HTR-8/SVneo (cell line): Measurements from ENCODE around the gene DLEC1.

Experiments
- DNase-seq: peaks from one replicate; pipeline ENCODE4 v3.0.0; 2011; ENCODE audit warnings: low spot score, mixed read lengths; ENCODE audit not compliant: insufficient read length
- FAIRE-seq: peaks from 2 replicates; lab custom pipeline; 2011; peaks lifted over from hg19 to GRCh38; lab: Jason Lieb, UNC

Gene DLEC1

DNA sequence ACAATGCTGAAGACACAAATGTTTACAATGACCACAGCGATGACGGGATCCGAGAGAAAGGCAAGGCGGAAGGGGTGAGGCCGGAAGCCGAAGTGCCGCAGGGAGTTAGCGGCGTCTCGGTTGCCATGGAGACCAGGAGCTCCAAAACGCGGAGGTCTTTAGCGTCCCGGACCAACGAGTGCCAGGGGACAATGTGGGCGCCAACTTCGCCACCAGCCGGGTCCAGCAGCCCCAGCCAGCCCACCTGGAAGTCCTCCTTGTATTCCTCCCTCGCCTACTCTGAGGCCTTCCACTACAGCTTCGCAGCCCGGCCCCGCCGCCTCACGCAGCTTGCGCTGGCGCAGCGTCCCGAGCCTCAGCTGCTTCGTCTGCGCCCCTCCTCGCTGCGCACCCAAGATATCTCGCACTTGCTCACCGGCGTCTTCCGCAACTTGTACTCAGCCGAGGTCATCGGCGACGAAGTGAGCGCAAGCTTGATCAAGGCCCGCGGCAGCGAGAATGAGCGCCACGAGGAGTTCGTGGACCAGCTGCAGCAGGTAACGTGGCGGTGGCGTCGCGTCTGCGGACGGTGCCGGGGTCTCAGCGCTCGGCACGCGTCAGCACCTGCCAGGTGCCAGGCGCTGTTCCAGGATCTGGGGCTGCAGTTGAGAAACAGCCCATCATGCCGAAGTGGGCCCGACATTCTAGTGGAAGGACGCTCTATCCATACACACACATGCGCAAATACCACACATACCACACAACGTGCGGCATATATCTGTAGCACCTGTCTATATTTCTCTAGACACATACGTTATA, at the start of gene DLEC1:
Gene DLEC1 (plus strand): TSS at position 108 of the 798 bp plus-strand sequence. CDS start 18 bp downstream, at position 126.
- no peak for DNase-seq
- no peak for FAIRE-seq

DNA sequence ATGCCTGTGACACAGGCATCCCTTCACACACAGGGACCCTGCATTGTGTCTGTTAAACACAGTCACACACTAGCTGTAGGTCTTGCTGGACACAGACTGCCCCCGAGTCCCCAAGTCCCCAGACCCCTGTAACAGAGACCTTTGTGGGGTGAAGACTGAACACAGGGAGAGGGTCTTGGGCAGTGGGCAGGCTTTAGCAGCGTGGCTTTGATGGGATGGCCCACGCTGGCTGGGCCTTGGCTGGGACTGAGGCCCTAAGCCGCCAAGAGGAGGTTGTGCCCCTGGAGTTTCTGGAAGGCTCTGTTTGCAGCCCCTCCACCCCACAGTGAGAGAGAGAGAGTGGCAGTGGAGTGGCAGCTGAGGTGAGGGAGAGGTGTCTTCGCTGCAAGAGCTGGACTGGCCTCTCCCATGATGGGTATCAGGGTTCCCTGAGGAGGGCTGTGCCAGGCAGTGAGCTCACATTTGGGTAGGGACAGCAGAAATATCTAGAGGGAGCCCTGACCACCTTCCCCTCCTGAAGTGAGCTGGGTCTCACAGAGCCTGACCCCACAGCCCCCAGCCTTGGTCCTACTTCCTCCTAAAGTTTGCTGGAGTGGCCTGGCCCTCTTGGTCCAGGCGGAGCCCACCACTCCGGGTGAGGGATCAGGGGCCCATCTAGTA, 49.1 kb upstream of the DLEC1 start:
- FAIRE-seq, result no peak
- DNase-seq, result no peak

- FAIRE-seq (no peak), DNase-seq (no peak)
Measured at GRCh38 chr3:37990527-37990926, 48.5 kb upstream of the DLEC1 start, which contains the start of gene VILL. Gene VILL (plus strand): TSS chr3:37990786. CDS start chr3:37993673, 2,887 bp downstream.

DNA sequence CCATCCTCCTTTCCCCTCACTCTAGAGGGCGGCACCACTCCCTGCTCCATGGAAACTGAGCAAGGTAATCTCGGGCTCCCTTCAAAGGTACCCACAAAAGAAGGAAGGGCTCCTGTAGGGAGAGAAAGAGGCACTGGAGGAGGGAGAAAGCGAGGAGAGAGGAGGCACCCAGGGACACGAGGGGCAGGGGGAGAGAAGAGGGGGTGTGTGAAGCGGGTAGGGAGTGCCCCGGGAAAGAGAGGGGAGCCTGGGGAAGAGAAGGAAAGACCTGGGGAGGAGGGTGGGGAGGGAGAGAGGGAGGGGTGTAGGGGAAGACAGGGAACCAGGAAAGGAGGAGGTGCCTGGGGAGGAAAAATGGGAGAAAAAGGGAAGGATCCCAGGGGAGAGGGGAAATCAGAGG, 47.9 kb upstream of the DLEC1 start:
- DNase-seq (no peak), FAIRE-seq (no peak)

GRCh38 chr3:37991823-37992222, 47.2 kb upstream of the DLEC1 start:
- FAIRE-seq (no peak), DNase-seq (no peak)

GRCh38 chr3:37992271-37993066, 46.5 kb upstream of the DLEC1 start:
- no peak for FAIRE-seq
- DNase-seq, result no peak

- FAIRE-seq (no peak), DNase-seq (no peak)
Measured at GRCh38 chr3:37993067-37993455, 45.9 kb upstream of the DLEC1 start.

GRCh38 chr3:37993460-37993819, 45.6 kb upstream of the DLEC1 start:
- FAIRE-seq (no peak), DNase-seq (no peak)

- peak; percentile 45 for DNase-seq
- peak; percentile 69 for FAIRE-seq
Measured at GRCh38 chr3:37993820-37994638, 45.0 kb upstream of the DLEC1 start.

DNA sequence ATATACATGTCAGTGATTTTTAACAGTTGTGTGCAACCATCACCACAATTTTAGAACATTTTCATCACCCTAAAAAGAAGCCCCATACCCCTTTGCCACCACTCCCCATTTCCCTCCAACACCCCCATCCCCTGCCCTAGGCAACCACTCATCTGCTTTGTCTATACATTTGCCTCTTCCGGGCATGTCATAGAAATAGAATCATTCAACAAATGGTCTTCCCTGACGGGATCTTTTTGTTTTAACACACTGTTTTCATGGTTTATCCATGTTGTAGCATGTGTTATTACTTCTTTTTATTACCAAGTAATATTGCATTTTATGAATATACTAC, 44.4 kb upstream of the DLEC1 start:
- DNase-seq (no peak), FAIRE-seq (no peak)

DNA sequence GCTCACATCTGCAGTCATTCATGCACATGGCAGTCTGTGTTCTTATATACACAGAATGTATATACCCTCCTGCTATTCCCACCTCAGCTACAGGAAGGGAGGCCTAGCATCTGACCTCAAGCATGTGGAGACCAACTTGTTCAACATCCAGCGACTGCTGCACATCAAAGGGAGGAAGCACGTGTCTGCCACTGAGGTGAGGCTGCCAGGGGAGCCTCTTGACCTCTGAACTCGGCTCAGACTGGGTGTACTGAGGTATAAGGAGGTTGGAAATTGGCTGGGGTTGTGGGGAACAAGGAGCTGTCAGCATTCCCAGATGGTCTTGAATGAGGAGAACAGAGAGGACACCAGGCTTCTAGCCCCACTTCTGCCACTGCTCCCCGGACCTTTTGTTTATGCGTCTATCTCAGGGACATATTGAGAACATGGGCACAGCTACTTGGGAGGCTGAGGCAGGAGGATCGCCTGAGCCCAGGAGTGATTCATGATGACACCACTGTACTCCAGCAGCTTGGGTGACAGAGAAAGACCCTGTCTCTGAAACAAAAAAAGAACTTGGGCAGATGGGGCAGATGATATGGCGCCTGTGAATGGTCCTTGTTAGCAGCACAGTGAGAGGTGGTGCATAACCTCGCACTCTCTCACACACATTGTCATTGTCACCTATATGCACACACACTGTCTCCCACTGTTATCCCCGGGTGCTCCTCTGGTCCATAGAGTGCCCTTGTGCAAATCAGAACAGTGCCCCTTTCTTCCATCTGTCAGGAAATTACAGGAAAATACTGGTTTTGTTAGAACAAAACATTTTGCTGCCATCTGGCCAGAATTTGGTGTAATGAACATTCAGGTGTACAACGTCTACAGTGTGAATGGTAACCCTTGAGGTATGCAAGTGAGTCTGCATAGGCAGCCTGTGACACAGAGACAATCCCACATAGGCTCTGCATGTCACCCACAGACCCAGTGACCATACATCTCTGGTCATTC, 43.1 kb upstream of the DLEC1 start:
- DNase-seq, result no peak
- no peak for FAIRE-seq

GRCh38 chr3:37996785-37997301, 42.2 kb upstream of the DLEC1 start:
- DNase-seq (peak; percentile 69), FAIRE-seq (peak; percentile 93)

DNA sequence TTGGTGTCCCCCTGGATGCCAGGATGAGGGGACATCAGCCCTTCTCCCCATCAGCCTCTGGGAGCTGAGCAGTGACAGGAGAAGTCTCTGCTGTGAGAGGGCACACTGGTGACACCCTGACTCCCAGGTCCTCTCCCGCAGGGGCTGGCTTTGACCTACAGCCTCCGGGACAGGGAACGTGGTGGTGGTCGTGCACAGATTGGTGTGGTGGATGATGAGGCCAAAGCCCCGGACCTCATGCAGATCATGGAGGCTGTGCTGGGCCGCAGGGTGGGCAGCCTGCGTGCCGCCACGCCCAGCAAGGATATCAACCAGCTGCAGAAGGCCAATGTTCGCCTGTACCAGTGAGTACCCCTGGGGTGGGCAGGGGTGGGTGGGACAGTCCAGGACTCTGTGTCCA, 41.7 kb upstream of the DLEC1 start:
- FAIRE-seq (no peak), DNase-seq (no peak)

GRCh38 chr3:37997791-37998370, 41.1 kb upstream of the DLEC1 start:
- FAIRE-seq (no peak), DNase-seq (no peak)

DNA sequence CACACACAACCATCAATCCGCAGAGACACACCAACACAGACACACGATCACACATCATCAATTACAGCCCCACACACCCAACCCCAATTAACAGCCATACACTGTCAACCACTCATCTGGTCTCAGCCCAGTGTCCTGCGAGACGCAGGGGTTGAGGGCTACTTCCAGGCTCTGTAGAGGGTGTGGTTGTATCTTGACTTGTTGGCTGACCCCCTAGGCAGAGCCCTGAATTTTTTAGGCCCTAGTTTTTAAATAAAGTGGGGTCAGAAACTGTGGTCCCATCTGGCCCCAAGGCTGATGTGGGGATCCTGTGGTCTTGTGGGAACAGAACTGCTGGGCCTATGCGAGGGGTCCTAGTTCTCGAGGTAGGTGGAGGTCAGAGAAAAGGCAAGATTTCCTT, 39.2 kb upstream of the DLEC1 start:
- no peak for FAIRE-seq
- no peak for DNase-seq

DNA sequence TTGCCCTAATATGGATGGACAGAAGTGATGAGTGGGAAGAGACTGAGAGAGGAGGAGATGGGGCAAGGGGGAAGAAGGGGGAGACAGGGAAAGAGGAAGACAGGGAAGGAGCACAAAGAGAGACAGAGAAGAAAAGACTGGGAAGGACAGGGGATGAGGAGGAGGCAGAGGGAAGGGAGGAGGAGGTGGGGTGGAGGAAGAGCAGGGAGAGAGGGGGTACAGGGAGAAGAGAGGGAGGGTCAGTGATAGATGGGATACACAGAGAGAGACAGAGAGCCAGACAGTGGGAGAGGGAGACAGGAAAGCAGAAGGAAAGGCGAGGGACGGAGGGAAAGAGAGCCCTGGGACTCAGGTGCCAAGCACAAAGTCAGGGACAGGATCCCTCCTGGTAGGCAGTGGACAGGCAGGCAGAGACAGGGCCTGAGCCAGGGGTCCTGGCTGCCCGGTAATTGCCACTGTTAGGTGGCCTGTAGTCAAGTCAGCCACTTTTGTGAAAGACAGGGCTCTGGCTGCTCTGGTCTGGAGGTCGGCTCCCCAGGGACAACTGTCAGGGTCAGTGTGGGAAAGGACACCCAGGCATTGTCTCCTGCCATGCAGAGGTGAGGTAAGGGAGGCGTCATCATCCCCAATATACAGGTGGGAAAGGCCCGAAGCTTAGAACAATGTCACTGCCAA, 38.6 kb upstream of the DLEC1 start:
- DNase-seq (no peak), FAIRE-seq (no peak)

- FAIRE-seq (no peak), DNase-seq (no peak)
Measured at GRCh38 chr3:38000965-38001455, 38.0 kb upstream of the DLEC1 start.
